ENCODE results near the gene DNAH2.

DNAH2 gene

GRCh38 chr17:7841396-7841914 is 123.9 kb downstream of the DNAH2 start:
- peak; percentile 95 for DNase-seq

- peak; percentile 85 for DNase-seq
Observed at GRCh38 chr17:7841915-7842379, 124.4 kb downstream of the DNAH2 start.

DNA sequence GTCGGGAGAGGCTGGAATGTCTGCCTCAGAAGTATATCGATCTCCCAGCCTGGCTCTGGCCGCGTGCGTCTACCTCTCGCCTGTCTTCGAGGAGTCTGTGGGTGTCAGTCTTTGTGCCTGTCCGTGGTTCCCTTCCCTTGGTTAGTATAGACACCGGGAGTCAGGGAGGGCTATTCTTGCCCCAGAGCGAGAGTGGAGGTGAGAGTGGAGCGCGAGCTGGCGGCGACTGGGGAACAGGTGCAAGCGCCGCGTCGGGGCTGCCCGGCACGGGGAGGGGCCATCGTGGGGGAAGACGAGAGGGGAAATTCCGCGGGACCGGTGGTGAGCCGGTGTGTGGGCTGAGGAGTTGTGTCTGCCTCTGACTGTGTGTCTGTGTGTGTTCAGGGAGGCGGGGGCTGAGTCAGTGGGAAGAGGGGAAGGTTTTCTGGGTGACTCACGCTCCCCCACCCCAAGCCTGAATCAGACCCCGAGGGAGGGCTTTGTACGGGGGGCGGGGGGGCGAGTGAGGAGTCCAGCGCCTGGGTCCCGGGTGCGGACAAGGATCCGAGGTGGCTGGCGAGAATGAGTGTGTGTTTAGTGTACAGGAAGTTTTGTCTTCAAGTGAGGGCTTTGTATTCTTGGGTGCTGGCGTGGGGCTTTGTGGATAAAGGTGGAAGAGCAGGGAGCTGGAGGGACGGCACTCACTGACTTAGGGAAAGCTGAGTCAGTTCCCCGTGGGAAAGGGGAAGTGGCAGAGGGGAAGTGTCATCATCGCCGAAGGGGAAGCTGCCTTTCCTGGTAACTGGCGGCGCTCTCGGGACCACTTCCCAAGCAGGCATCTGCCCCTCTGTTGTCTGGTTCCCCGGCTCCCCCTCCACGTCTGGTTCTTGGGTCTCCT is 125.1 kb downstream of the DNAH2 start:
- peak; percentile 98 for DNase-seq

DNA sequence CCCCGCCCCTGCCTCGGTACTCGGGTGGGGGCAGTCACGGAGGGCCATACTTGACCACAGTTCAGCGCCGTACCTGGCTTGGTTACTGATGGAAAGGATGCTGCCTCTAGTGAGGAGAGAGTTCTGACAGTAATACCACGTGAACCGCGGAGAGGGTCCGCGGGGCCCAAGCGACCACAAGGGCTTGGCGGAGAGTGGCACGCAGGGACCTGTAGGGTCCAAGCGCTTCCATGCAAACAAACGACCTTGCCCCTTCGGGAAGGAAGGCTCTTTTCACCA is 125.7 kb downstream of the DNAH2 start:
- DNase-seq: no peak

- peak; percentile 91 for DNase-seq
Observed at GRCh38 chr17:7843536-7844291, 126.2 kb downstream of the DNAH2 start.

- peak; percentile 84 for DNase-seq
Observed at GRCh38 chr17:7844292-7845154, 127.0 kb downstream of the DNAH2 start.

DNA sequence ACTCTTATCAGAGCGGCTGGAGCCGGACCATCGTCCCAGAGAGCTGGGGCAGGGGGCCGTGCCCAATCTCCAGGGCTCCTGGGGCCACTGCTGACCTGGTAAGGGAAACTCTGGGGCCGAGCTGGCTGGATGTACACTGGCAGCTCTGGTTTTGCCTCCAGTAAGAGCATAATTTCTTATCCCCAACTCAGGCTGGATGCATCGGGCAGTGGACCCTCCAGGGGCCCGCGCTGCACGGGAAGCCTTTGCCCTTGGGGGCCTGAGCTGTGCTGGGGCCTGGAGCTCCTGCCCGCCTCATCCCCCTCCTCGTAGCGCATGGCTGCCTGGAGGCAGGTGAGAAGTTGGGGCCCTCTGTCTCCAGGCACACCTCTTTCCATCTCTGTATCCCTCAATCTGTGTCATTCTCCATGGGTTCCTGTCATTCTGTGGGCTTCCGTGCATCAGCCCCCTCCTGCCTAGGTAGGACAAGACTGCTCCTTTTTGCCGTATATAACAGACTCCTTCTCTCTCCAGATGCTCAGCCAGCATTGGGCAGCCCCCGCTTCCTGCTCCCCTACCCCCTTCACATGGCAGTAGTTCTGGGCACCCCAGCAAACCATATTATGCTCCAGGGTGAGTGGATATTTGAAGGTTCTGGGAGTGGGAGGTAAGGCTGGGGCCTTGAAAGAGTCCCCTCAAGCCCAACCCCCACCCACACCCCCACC is 128.0 kb downstream of the DNAH2 start:
- no peak for DNase-seq

DNA sequence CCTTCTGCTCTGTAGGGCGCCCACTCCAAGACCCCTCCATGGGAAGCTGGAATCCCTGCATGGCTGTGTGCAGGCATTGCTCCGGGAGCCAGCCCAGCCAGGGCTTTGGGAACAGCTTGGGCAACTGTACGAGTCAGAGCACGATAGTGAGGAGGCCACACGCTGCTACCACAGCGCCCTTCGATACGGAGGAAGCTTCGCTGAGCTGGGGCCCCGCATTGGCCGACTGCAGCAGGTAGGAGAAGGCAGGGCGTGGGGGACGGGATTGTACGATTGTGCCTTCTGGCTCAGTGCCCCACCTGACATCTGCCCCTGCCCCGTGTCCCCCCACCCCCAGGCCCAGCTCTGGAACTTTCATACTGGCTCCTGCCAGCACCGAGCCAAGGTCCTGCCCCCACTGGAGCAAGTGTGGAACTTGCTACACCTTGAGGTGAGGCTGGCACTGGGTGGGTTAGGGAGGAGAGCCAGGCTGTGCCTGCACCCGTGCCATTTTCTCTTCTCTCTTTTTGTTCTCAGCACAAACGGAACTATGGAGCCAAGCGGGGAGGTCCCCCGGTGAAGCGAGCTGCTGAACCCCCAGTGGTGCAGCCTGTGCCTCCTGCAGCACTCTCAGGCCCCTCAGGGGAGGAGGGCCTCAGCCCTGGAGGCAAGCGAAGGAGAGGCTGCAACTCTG is 128.7 kb downstream of the DNAH2 start:
- no peak for DNase-seq

- no peak for DNase-seq
Observed at GRCh38 chr17:7846765-7847661, 129.5 kb downstream of the DNAH2 start.

GRCh38 chr17:7848131-7848579 is 130.6 kb downstream of the DNAH2 start:
- DNase-seq: no peak

GRCh38 chr17:7848739-7849129 is 131.2 kb downstream of the DNAH2 start:
- no peak for DNase-seq

DNA sequence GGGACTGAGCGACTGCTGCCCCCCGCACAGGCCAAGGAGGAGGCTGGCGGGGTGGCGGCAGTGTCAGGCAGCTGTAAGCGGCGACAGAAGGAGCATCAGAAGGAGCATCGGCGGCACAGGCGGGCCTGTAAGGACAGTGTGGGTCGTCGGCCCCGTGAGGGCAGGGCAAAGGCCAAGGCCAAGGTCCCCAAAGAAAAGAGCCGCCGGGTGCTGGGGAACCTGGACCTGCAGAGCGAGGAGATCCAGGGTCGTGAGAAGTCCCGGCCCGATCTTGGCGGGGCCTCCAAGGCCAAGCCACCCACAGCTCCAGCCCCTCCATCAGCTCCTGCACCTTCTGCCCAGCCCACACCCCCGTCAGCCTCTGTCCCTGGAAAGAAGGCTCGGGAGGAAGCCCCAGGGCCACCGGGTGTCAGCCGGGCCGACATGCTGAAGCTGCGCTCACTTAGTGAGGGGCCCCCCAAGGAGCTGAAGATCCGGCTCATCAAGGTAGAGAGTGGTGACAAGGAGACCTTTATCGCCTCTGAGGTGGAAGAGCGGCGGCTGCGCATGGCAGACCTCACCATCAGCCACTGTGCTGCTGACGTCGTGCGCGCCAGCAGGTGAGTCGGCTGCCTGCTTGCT is 131.7 kb downstream of the DNAH2 start:
- no peak for DNase-seq

- DNase-seq: no peak
Observed at GRCh38 chr17:7849751-7850504, 132.4 kb downstream of the DNAH2 start.

DNA sequence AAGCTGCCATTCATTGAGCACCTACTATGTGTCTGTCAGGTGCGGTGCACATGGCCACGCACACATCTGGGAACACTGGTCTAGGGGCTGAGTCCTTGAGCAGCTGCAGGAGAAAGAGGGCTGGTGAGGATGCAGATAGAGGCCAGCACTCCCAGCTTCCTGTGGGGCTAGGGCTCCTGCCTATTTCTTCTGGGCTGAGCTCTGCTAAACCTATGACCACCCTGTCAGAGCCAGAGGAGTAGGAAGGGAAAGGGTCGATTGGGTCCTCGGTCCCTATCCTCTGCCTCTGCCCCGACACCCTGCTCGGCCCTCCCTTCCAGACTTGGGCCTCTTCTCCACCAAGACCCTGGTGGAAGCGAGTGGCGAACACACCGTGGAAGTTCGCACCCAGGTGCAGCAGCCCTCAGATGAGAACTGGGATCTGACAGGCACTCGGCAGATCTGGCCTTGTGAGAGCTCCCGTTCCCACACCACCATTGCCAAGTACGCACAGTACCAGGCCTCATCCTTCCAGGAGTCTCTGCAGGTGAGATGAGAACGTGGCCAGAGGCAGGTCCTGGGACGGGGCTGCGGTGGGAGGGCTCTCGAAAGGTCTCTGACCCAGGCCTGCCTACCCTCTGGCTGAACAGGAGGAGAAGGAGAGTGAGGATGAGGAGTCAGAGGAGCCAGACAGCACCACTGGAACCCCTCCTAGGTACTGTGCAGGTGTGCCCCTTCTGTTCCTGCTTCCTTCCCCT is 133.3 kb downstream of the DNAH2 start:
- DNase-seq: no peak

DNA sequence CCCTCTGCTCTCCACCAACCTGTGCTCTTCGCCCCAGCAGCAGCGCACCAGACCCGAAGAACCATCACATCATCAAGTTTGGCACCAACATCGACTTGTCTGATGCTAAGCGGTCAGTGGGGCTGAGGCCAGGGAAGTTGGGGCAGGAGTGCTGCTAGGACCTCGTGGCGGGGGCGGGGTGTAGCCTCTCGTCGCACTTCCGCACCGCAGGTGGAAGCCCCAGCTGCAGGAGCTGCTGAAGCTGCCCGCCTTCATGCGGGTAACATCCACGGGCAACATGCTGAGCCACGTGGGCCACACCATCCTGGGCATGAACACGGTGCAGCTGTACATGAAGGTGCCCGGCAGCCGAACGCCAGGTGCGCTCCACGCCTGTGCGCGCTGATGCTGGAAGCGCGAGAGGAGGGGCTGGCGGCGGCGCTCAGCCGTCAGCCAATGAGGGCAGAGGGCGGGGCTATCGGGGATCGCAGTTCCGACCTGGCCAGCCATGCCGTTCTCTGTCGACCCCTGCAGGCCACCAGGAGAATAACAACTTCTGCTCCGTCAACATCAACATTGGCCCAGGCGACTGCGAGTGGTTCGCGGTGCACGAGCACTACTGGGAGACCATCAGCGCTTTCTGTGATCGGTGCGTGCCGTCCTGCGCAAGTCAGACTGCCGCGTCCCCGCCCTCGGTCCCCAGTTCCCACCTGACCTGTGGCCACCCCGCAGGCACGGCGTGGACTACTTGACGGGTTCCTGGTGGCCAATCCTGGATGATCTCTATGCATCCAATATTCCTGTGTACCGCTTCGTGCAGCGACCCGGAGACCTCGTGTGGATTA is 134.1 kb downstream of the DNAH2 start:
- DNase-seq: peak; percentile 95

DNA sequence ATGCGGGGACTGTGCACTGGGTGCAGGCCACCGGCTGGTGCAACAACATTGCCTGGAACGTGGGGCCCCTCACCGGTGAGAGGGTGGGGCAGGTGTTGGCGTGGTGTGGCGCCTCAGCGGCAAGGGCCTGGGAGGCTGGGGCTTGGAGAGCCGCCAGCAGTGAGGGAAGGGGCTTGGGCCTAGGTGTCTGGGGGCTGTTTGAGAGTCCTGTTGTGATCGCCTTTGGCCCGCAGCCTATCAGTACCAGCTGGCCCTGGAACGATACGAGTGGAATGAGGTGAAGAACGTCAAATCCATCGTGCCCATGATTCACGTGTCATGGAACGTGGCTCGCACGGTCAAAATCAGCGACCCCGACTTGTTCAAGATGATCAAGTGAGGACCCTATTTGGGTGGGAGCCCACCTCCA is 134.7 kb downstream of the DNAH2 start:
- DNase-seq: no peak

- no peak for DNase-seq
Observed at GRCh38 chr17:7852919-7853690, 135.6 kb downstream of the DNAH2 start.

All from activated naive CD4-positive, alpha-beta T cell treated with anti-CD3 and anti-CD28 coated beads, Interleukin-2, amount 50 U/mL, for 16 hours (primary cell).